ENCODE measurements around the gene RECQL5. TPM values are rescaled to one million over a fixed set of nuclear protein-coding genes. Genes with fewer than 3 reads are reported as not detected.

Gene RECQL5
- total RNA-seq, 1 experiment from 2014 or later = 40.0 TPM

- Histone ChIP-seq H3K23ac (ENCODE audit: insufficient read length, low read depth, low read length) (no peak overlapping the region), H3K27ac (ENCODE audit: insufficient read length, low read depth, low read length) (no peak overlapping the region), H3K79me2 (ENCODE audit: insufficient read depth, low read length) (peaks cover 17% of the 10 kb centered on the region; the same call in 1 of the 2 replicates), H2AK5ac (ENCODE audit: insufficient read length, low read length) (no peak overlapping the region), H2BK20ac (ENCODE audit: low read depth, low read length, poor library complexity, severe bottlenecking) (no peak overlapping the region), H4K91ac (ENCODE audit: insufficient read length, low read depth, low read length) (no peak overlapping the region), H2BK12ac (ENCODE audit: insufficient read length, low read depth, low read length) (no peak overlapping the region), H3K14ac (ENCODE audit: insufficient read depth, low read length) (no peak overlapping the region), H4K20me1 (ENCODE audit: control insufficient read depth, insufficient read depth, insufficient read length) (no peaks in the 10 kb centered on the region), H3K4me1 (ENCODE audit: insufficient read depth, low read length) (no peaks in the 10 kb centered on the region), H3K79me1 (ENCODE audit: insufficient read depth, low read depth, low read length, poor library complexity, severe bottlenecking) (peaks cover 3% of the 10 kb centered on the region), H3K27me3 (ENCODE audit: insufficient read depth, low read length) (no peaks in the 10 kb centered on the region), H3T11ph (ENCODE audit: low read length) (no peak overlapping the region), H2AFZ (ENCODE audit: low read length) (no peak overlapping the region), H3K9ac (ENCODE audit: extremely low read depth, insufficient read length, low read length) (no peak overlapping the region), H3K56ac (ENCODE audit: insufficient read length, low read depth, low read length) (no peak overlapping the region), H2BK5ac (ENCODE audit: insufficient read length, low read length) (no peak overlapping the region), H3K23me2 (ENCODE audit: insufficient read length, low read depth, low read length, poor library complexity, severe bottlenecking) (peaks cover 4% of the 10 kb centered on the region), H4K8ac (replicated peaks; ENCODE audit: insufficient read length, low read depth, low read length) (no peak overlapping the region), H2BK120ac (ENCODE audit: low read depth, low read length, poor library complexity, severe bottlenecking) (no peak overlapping the region), H3K9me3 (ENCODE audit: control insufficient read depth, low read depth, low read length) (no peaks in the 10 kb centered on the region), H3K4me2 (ENCODE audit: insufficient read depth, insufficient read length, low read length) (peak overlapping the region; percentile 94), H3K4ac (ENCODE audit: low read depth, low read length) (no peak overlapping the region), H3K18ac (ENCODE audit: insufficient read length, low read depth, low read length) (no peak overlapping the region), H2BK15ac (ENCODE audit: low read depth, low read length) (no peak overlapping the region), H4K5ac (ENCODE audit: insufficient read length, low read depth, low read length) (no peak overlapping the region)
- H3K36me3 Mint-ChIP-seq (ENCODE audit: insufficient read depth in 1 of 3, low read depth in 3 of 3) = peaks cover 12 to 54% (median 52%) of the 10 kb centered on the region in 3 experiments; a peak in 6 of 7 replicates
- DNase-seq = no peak
- H3K27ac Mint-ChIP-seq = peak overlapping the region in 2 of 3 experiments; percentile 1 to 41; a peak in 1 of 7 replicates
- no peak overlapping the region for H3K4me3 Mint-ChIP-seq
- H3K9me3 Mint-ChIP-seq = no peaks in the 10 kb centered on the region
- no peak for TF ChIP-seq CTCF (conservative IDR thresholded peaks at IDR 0.05)
- no peaks in the 10 kb centered on the region for H3K27me3 Mint-ChIP-seq (ENCODE audit: low read depth)
- WGBS (ENCODE audit: extremely low coverage, insufficient read length, low lambda C conversion rate) = no CpG with 5 or more reads among the region's 4 CpGs
- H3K4me1 Mint-ChIP-seq = peaks cover 8 to 9% of the 10 kb centered on the region in 2 experiments
These were observed 1.5 kb upstream of the RECQL5 start for GRCh38 chr17:75668489-75668888.

Data from H9 (cell line).